Stimulated activated CD8-positive, alpha-beta memory T cell treated with anti-CD3 and anti-CD28 coated beads, Interleukin-7, amount 100 ng/mL, for 4 hours (primary cell): ENCODE measurements around the gene DENND5A.
"Not testable (repeated sequence)": the region's sequence is repeated elsewhere in the genome, so short reads cannot be mapped to it uniquely, and the experiment has no call there.

Source experiments
- DNase-seq, 2 donors: peaks; one replicate each; pipeline ENCODE4 v3.0.0-alpha.2; 2020; ENCODE audit warnings: low read depth in 2 of 2

Gene DENND5A

DNA sequence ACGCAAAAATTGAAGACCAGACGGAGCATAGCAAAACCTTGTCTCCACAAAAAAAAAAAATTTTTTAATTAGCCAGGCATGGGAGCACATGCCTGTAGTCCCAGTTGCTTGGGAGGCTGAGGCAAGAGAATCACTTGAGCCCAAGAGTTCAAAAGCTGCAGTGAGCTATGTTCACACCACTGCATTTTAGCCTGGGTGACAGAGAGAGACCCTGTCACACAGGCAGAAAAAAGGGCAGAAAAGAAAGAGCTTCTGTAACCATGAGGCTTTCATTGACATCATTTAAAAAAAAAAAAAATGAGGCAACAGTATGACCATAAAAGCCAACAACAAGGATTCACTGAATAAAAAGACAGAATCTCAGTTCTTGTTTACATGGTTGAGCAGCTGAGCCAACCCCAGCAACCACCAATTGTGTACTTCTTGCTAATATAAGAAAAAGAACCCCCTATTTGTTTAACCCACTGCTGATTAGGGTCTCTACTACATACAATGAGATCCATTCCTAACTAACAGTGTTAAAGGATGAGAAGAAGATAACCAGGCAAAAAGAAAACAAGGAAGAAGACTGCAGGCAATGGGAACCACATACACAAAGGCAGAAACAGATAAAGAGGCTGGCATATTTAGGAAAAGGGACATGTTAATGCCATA, 87.6 kb downstream of the DENND5A start:
- DNase-seq: no peak

DNA sequence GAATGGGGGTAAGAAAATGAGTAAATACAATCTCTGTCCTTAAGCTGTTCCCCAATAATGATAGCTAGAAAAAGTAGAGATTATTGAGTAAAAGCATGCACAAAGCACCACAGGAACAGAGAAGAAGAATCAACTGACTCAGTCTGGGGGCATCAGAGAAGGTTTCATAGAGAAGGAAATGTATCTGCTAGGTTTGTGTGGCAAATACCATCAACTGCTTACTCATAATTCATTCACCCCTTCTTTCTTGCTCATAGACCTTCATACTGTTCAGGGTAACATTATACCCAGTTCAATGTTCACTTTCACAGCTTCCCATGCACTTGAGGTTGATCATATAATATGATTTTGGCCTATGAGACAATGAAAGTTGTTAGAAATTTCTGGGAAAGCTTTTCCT, 88.6 kb downstream of the DENND5A start:
- no peak for DNase-seq

DNA sequence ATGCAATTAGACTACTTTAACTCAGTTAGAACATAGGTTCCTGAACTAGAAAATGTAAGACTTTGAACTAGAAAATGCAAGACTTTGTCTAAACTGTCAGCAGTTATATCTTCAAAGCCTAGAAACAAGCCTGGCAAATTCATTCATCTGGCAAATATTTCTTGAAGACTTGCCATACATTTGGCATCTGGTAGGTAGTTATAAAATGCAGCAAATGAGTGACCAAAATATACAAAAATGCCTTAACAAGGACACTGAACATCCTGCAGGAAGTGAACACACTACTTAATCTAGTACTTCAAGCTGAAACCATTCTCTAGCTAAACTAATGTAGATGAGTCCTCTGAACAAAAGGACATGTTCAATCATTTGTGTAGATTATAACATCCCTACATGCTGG, 89.0 kb downstream of the DENND5A start:
- no peak for DNase-seq

DNA sequence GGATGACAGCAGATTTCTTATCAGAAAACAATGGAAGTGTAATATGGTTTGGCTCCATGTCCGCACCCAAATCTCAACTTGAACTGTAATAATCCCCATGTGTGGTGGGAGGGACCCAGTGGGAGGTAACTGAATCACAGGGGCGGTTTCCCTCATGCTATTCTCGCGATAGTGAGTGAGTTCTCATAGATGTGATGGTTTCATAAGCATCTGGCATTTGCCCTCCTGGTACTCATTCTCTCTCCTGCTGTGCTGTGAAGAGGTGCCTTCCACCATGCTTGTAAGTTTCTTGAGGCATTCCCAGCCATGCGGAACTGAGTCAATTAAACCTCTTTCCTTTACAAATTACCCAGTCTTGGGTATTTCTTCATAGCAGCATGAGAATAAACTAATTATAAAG, 92.8 kb downstream of the DENND5A start:
- no peak for DNase-seq

DNA sequence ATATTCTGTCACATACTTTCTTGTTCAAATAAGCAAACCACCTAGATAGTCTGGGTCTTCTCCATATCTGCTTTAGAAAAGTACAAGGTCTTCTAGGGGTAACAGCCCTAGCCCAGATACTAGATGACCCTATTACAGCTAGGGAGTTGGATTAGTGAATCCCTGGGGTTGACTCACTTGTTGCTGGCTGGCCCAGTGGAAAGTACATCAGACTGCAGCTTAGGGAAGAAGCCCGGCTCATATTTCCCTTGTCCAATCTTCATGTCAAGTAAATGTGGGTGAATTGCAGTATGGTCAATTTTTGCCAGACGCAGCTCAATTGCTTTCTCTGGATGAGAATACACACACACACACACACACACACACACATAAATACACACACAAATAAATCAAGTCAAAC, 94.7 kb downstream of the DENND5A start:
- DNase-seq: no peak

DNA sequence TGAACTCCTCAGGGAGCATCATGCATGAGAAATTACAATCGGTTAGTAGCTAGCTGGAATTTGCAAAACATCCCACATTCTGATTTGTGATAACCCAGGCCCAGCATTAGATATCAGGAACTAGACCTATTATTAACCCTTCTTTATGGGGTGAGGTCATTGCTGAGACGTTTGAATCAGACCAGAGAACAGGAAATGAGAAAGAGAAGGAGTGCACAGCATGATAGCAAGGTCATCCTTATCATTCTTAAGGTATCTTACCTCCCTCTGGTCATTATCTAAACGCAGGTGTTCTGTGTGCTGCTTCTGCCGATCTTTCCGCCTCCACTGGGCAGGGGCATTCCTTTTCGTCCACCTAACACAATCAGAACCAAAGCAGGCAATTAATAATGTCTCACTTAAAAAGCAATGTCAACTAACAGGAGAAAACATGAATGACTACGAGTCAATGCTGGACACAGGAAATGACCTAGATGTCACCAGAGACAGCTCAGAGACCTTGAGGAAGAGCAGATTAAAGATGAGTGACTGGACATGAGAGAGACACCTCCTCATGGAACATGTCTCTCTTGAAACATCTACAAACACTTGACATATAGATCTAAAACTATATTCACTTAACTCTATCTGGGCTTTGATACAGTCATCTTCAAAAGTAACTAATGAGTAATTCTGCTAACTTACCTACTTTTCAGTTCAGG, 95.4 kb downstream of the DENND5A start:
- DNase-seq: no peak

DNA sequence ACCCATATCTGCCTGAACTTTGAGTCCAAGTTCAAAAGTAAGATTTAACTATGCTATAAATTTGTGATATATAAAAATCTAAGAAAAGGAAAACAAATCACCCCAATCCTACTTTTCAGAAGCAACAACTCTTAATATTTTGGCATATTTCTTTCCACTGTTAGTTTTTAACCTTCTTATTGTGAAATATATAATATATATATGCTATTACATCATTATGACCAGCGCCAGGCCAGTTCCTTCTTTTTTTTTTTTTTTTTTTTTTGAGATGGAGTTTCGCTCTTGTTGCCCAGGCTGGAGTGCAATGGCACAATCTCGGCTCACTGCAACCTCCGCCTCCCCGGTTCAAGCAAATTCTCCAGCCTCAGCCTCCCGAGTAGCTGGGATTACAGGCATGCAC, 103.2 kb downstream of the DENND5A start:
- DNase-seq: not testable (repeated sequence)

DNA sequence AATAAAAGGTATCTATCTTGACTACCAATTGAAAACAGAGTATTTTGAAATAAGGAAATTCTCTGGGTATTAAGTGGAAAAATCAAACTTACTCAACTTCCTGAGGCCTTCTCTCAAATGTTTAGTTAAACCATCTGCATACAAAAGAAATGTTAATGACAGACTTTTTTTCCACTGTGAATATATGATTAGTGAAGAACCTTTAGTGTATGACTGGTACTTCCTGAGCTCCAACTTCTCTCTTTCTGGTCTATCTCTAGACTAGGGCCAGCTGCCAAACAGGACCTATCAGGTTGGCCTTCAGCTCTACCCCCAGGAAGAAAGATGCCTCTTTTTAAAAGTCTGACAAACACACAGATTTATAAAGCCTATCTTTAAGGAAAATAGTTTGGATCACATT, 105.0 kb downstream of the DENND5A start:
- no peak for DNase-seq

DNA sequence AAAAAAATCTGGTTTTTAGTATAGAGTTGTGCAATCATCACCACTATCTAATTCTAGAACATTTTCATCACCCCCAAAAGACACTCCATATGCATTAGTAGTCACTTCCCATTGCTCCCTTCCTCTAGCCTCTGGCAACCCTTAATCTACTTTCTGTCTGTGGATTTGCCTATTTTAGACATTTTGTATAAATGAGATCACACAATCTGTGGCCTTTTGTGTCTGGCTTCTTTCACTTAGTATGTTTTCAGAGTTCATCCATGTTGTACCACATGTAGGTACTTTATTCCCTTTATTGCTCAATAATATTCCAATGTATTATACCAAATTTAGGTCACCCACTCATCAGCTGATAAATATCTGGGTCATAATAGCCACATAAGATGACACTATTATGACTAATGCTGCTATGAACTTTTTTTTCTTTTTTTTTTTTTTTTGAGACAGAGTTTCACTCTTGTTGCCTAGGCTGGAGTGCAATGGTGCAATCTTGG, 106.2 kb downstream of the DENND5A start:
- no peak for DNase-seq

DNA sequence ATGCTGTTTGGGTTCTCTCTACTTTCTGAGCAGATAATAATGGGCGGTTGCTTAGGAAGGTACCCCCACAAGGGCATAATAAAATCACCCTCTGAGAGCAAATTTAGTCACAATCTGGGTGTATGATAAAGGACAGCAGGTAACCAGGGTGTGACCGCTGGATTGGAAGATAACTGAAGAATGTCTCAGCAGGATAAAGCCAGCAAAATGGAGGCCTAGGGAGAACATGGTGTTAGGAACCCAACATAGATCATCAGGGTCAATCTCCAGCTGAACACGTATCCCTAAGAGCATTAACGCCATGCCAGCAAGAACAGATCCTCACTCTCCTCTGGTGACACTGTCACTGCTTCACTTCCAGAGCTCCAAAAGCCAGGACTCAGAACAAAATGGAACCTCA, 109.2 kb downstream of the DENND5A start:
- no peak for DNase-seq

DNA sequence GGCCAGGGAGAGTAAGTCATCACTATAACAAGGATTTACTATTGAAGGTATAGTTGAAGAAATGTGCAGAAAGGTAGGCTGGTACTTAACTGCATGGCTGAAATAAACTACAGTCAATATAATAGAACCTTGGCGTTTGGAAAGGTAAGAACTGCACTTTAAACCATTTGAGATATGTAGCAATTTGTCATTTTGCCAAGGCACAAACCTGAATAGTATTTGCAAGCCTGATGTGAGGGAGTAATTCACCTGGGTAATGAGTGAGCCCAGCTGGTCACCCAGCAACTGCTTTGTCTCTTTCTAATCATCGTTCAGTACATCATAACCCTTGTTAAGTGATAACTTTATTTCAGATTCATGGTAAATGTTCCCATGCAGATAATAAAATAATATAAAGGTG, 111.5 kb downstream of the DENND5A start:
- DNase-seq: no peak

DNA sequence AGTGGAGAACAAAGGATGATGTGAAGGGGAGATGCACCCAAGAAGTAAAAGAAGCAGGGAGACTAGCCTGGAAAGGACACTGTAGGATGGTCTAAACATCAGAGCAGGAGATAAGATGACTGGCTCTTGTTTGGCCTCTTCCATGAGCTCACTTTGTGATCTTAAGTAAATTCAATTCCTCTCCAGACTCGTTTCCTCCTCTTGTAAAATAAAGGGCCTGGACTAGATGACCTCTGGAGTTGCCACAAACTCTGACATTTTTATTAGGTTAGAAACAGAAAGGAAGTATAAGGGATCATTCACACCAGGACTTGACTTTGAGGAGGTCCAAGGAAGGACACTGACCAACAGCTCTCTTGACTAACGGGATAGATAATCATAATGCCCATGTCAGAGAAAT, 113.5 kb downstream of the DENND5A start:
- no peak for DNase-seq

DNA sequence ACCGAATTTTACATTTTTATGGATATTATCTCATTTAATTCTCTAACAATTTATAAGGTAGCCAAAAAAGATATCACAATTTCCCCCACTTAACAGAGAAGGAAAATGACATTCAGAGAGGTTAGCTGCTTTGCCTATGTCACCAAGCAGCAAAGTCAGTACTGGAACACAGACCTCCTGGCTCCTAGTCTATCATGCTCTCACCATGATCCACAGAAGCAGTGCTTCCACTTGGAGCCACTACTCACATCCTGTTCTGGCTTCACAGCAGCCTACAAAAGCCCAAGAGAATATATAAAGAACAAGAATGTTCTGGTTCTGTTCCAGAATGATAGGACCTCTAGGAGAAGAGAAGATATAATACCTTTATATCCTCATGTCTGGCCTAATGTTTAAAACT, 114.2 kb downstream of the DENND5A start:
- no peak for DNase-seq

DNA sequence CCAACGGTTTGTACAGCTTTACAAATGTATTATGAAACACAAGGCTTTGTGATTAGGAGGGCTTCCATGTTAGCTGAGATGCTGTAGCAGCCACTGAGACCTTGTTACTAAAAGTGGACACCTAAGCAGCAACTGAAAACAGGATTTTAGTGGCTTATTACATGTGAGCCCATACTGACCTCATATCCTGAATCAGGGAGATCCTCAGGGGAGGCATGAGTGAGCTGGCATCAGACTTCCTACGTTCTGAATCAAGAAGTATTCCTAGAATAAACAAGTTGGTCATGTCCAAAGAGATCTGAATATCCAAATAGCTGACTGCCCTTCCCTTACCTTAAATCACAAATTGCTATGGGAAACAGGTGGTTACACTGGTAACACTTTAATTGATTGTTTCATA, 114.6 kb downstream of the DENND5A start:
- DNase-seq: no peak

DNA sequence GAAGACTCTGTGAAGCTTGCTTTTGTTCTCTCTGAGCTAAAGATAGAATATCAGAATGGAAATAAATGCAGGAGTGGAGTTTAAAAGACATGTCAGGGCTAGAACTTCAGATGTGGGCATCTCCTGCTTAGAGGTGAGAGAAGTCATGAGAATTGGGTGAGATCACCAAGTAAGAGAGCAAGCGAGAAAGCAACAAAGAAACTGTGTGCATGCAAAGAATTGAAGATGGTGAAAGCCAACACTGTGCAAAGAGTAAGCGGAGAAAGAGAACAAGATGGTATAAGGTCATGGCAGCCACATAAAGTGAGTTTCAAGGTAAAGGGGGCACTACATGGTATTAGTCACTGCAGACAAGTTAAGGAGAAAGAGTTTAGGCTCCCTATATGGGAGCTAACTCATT, 116.4 kb downstream of the DENND5A start:
- DNase-seq: no peak

DNA sequence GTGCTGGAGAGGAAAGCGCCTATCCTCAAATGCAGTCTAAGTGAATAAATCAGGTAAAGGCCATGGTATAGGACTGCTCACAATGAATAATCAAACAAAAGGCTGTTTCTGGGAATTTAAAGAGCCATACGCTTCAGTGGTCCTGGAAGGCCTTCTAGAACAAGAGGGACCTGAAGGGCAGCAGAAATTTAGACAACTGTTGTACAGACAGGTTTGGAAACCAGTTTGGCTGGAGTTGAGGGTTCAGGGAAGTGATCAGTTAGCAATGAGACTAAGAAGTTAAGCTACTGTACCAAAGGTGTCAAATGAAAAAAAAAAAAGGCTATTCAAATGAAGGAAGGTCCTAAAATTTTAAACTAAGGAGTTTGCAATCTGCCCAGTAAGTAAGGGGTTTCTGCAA, 117.1 kb downstream of the DENND5A start:
- no peak for DNase-seq

DNA sequence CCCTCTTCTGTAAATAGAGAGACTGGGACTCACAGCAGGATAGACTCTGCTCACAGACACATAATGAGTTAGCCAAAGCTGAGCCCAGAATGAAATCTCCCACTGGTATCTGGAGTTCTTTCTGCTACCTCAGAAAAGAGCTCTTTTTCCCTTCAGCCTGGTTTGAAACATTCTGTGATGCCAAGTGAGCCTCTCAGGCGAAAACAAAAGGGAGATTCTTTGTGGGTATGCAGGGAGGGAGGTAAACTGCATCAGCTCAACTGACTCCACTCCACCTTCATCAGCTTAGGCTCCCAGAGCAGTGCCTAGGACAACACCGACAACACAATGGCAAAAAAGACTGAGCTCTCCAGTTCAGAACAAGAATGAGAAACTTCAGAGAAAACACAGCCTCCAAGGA, 118.7 kb downstream of the DENND5A start:
- DNase-seq: no peak

DNA sequence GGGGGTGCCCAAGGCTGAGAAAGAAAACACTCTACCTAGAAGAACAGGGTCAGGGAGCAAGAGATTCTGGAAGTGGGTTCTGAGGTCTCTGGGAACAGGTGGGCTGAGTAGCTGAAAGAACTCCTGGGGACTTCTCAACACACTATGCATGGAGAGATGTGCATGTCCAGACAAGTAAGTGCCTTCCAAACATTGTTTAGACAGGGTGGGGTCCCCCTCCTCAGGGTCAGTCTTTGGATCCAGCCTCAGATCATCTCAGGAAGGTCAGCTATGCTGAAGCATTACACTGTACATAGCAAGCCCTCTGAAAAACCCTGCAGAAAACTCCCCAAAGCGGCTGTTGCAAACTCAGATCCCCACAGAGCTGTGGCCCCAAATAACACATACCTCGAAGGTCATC, 119.9 kb downstream of the DENND5A start:
- no peak for DNase-seq

DNA sequence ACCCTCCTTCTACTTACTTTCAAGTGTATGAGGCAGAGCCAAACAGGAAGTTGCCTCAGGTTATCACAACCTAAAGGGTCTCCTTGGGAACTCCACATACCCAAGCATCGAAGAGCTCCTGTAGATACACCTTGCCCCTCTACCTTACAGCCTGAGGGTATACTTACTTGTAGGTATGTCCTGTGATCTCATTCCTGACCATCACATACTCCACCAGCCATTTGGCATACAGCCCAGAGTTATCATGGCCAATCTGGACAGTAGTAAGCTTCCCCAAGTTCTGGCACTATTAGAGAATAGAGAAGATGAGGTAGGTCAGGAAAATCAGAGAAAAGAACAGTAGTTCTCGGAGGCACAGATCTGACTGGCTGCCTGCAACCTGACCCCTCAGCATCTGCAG, 120.3 kb downstream of the DENND5A start:
- no peak for DNase-seq

DNA sequence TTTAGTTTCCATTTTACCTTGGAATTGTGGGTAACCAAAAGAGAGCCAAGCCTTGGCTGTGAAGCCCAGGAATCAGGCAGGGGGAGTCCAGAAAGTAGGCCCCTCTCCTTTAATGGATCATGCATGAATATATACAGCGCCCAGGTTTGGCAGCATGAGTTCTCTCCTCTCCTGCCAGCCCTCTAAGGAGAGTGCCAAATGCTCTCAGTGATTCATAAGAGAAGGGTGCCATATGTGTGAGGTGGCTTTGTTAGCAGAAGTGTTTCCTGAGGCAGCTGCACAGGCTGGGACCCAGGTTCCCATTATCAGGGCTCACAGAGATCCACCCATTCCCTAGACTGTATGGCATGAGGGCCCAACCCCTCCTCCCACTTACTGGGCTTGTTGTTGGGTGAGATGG, 121.4 kb downstream of the DENND5A start:
- no peak for DNase-seq

DNA sequence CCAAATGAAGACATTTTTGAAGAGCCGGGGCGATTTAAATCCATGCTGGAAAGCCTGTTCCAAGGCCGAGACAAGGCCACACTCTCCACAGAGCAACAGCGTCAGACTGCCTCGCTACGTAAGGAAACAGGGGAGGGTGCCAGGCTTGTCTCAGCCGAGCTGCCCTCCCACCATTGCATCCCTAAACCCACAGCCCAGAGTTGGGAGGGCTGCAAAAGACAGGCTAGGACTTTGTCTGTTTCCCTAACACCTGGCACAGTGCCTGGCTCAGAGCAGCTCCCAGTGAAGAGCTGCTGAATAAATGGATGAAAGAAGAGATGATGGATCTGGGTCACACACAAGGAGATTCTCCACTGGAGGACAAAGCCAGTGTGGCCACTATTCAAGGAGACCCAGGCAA, 122.4 kb downstream of the DENND5A start:
- DNase-seq: no peak

DNA sequence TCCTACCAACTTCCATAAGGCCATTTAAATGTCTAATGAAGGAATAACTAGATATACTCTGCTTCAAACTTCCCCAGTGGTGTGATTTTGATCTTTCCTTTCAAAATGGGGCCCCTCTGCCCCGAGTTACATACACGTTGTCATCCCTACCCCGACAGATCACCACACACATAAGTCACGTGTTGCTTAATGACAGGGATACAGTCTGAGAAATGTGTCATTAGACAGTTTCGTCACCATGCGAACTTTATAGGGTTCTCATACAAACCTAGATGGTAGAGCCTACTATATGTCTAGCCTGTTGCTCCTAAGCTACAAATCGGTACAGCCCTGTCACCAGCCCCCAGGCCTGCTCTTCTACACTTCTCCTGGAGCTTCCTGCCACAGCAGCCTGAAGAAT, 124.0 kb downstream of the DENND5A start:
- DNase-seq: no peak

DNA sequence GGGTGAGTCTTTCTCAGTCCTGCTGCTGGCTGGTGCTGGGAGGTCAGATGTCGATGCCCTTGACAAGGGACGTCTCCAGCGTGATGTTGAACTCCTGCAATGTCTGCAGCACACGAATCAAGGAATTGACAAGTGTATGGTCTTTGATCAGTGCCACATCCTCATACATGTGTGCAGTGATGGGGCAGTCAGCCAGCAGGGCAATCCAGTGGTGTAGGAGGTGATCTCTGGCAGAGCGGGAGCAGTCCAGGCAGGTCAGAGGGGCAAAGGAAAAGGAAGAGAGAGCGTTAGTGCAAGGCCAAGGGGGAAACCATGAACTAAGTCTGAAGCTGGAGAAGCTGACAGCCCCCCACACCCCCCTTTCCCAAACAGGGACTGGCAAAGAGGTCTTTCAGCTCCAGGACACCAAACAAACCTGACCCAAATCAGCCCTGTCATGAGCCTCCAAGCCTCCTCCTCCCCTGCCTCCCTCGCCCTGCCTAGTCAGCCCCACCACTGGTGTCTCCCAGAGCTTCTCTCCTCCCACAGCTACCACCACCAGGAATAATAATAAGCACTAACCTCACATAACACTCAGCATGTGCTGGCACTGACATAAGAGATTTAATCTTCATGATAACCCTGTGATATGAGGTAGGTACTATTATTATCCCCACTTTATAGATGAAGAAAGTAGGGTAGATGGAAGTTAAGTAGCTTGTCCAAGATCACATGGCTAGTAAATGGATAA, 125.4 kb downstream of the DENND5A start:
- DNase-seq: no peak
